ENCODE measurements around the gene HADHA.
"Not testable (repeated sequence)": the region's sequence is repeated elsewhere in the genome, so short reads cannot be mapped to it uniquely, and the experiment has no call there.

HADHA gene

DNA sequence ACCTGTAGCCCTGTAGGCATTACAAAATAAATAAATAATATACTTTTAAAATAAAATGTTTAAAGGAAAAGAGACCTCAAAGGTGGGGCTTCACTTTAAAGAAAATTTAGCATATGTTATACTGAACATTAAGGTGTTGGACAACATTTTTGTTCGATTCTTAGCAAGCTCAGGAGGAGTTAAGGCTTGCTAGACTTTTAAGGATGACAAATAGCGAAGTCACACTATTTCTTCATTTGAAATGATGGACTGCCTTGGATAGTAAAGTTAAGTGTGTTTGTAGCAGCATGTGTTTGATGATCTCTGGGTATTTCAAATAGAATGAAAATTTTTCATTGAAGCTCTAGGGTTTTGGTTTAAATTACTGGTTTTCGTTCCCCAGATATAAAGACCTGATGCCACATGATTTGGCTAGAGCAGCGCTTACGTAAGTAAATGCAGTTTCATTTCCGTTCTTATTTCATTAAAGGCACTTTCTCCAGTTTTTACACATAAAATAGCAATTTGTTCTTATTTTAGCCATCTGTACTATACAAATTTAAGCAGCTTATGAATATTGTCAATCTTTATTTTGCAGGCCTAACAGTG lies 25.2 kb upstream of the HADHA start:
- H3K4me3 ChIP-seq (ENCODE audit: low read depth, low read length): no peak overlapping the region
- DNase-seq (ENCODE audit: low read depth): no peak
- TF ChIP-seq, protein P1, sequence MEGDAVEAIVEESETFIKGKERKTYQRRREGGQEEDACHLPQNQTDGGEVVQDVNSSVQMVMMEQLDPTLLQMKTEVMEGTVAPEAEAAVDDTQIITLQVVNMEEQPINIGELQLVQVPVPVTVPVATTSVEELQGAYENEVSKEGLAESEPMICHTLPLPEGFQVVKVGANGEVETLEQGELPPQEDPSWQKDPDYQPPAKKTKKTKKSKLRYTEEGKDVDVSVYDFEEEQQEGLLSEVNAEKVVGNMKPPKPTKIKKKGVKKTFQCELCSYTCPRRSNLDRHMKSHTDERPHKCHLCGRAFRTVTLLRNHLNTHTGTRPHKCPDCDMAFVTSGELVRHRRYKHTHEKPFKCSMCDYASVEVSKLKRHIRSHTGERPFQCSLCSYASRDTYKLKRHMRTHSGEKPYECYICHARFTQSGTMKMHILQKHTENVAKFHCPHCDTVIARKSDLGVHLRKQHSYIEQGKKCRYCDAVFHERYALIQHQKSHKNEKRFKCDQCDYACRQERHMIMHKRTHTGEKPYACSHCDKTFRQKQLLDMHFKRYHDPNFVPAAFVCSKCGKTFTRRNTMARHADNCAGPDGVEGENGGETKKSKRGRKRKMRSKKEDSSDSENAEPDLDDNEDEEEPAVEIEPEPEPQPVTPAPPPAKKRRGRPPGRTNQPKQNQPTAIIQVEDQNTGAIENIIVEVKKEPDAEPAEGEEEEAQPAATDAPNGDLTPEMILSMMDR (conservative IDR thresholded peaks at IDR 0.05; ENCODE audit: low read depth, low read length): no peak

DNA sequence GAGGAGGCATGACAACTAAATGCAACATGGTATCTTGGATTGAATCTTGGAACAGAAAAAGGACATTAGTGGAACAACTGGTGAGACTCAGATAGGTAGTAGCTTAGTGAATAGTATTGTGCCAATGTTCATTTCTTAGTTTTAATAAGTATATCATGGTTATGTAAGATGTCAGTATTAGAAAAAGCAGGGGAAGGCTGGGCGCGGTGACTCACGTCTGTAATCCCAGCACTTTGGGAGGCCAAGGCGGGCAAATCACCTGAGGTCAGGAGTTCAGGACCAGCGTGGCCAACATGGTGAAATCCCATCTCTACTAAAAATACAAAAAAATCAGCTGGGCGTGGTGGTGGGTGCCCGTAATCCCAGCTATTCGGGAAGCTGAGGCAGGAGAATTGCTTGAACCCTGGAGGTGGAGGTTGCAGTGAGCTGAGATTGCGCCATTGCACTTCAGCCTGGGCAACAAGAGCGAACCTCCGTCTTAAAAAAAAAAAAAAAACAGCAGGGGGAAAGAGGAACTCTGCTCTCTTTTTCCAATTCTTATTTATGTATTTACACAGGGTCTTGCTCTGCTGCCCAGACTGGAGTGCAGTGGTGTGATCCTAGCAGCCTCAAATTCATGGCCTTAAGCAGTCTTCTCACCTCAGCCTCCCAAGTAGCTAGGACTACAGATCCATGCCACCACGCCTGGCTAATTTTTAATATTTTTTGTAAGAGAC lies 24.4 kb upstream of the HADHA start:
- not testable (repeated sequence) for DNase-seq (ENCODE audit: low read depth); H3K4me3 ChIP-seq (ENCODE audit: low read depth, low read length)

DNA sequence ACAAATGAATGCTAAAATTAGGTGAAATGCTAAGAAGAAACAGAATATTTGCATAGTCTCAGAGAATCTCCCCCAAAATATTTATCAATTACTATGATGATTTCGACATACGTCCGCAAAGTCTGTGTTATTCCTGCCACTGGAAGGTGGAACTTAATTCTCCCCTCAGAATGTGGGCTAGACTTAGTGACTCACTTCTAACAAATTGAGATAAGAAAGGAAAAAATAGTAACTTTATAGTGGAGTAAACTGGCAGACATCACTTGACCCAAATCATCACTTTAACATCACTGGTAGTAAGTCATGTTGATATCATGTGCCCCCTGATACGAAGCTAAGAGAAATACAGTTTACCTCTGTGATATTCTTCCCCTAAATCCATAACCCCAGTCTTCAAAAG lies 23.8 kb upstream of the HADHA start:
- peak; percentile 76 for DNase-seq (ENCODE audit: low read depth)

DNA sequence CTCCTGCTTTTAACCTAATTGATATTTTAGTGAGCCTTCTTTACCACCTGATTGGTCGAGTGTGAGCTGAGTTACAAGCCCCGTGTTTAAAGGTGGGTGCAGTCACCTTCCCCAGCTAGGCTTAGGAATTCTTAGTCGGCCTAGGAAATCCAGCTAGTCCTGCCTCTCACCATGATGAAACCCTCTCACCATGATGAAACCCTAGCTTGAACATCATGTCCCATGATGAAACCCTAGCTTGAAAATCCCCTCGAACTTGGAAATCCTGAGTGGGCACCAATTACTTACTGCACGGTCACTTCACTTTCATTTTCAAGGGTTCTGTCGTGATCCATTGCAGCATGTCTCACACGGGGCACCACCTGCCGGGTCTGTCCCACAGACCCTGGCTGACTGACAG lies 14.4 kb upstream of the HADHA start:
- not testable (repeated sequence) for DNase-seq (ENCODE audit: low read depth); H3K4me3 ChIP-seq (ENCODE audit: low read depth, low read length)

More for the DNA sequence above, 23.8 kb upstream of the HADHA start:
- H3K4me3 ChIP-seq (ENCODE audit: low read depth, low read length): no peak overlapping the region
- TF ChIP-seq, protein P1 (conservative IDR thresholded peaks at IDR 0.05; ENCODE audit: low read depth, low read length): no peak

DNA sequence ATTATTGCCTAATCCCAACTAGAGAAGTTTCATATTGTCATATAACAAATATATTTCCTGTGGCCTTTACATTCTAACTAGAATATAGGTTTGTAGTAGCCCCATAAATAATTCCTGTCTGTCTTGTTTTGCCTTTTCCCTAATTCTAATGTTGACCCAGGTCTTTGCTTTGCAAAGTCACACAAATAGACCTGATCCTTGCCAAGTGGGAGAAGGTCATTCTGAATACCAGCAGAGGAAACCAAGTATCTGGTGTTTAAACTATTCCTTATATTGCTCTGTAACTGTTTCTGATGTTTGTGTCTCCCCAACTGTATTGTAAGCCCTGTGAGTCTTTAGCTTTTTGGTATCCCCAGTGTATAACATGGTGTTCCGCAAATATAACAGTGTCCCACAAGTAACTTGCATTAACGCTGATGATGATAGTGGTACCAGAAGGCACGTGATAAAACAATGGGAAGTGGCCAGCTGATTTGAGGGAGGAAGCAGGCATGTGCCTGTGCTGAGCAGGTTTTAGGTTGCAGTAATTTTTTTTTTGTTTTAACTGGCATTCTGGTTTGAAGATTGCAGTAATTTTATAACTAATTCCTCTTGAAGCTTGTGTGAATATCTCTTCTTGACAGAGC lies 11.4 kb upstream of the HADHA start:
- TF ChIP-seq, protein P1 (conservative IDR thresholded peaks at IDR 0.05; ENCODE audit: low read depth, low read length): no peak
- no peak for DNase-seq (ENCODE audit: low read depth)
- no peak overlapping the region for H3K4me3 ChIP-seq (ENCODE audit: low read depth, low read length)

DNA sequence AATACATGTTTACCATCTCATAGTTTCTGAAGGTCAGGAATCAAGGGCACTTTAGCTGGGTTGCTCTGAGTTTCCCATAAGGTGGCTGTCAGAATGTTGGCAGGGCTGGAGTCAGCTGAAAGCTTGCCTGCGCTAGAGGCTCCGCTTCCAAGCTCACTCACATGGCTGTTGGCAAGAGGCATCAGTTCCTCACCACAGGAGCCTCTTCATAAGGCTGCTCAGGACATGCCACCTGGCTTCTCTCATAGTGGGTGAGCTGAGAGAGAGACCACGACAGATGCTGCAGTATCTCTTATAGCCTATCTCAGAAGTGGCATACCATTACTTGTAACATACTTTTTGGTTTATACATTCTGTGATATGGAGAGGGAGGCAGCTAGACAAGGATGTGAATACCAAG lies 7.5 kb upstream of the HADHA start:
- DNase-seq (ENCODE audit: low read depth): peak; percentile 45
- TF ChIP-seq, protein P1 (conservative IDR thresholded peaks at IDR 0.05; ENCODE audit: low read depth, low read length): no peak

DNA sequence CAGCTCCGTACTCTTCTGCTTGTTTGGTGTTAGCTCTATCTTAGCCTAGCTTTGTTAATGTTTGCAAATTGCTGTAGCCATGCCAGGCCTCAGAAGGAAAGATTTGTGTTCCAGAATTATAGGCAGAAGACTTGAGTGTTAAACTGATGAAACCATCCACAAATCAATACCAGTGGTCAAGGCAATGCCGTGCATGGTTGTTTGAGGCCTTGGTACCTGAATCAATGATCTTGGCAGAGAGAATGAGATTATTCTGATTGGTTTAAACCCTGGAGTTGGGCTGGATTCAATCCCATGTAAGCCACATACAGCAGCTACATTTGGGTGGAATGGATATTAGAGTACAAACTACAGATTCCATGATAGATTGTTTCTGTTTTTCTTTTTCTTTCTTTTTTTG lies 5.2 kb upstream of the HADHA start:
- TF ChIP-seq, protein P1 (conservative IDR thresholded peaks at IDR 0.05; ENCODE audit: low read depth, low read length): no peak
- no peak for DNase-seq (ENCODE audit: low read depth)
- H3K4me3 ChIP-seq (ENCODE audit: low read depth, low read length): no peak overlapping the region

More for the DNA sequence above, 7.5 kb upstream of the HADHA start:
- no peak overlapping the region for H3K4me3 ChIP-seq (ENCODE audit: low read depth, low read length)

DNA sequence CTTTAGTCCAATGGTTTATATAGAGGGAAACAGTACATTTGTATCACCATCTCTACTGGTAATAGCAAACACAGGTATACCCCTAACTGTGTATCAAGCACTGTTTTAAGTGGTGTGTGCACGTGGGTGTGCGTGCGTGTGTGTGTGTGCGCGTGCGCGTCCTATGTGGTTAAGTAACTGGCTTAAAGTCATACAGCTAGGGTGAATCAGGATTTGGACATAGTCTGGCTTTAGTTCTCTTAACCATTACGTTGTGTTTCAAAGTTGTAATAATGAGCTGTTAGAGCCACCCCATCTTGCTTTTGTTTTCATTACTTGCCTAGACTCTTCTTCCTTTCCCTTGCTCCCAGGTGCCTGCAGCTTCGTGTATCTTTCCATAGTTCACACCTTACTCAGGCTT lies 2.4 kb upstream of the HADHA start:
- TF ChIP-seq, protein P1 (conservative IDR thresholded peaks at IDR 0.05; ENCODE audit: low read depth, low read length): no peak
- no peak overlapping the region for H3K4me3 ChIP-seq (ENCODE audit: low read depth, low read length)
- DNase-seq (ENCODE audit: low read depth): no peak

Data from choroid plexus epithelial cell (primary cell).